ENCODE data around the gene GSC2. TPM values are rescaled to one million over a fixed set of nuclear protein-coding genes. Genes with fewer than 3 reads are reported as not detected.

Gene GSC2
- total and polyA plus RNA-seq, 11 donors, result not detected

GRCh38 chr22:19193879-19194278 is 43.8 kb upstream of the GSC2 start:
- Histone ChIP-seq H3K4me1 (no peaks in the 10 kb centered on the region), H3K4me3 (no peak overlapping the region), H3K27ac (no peak overlapping the region), H3K9me3 (no peaks in the 10 kb centered on the region), H3K27me3 (no peaks in the 10 kb centered on the region), H3K36me3 (peaks cover 0 to 36% (median 14%) of the 10 kb centered on the region in 9 donors)
- intact Hi-C loops (cut with DNase I), result loop anchor here in 1 of 10 donors (10.0 kb wide), 1 partner anchor 271 kb away; no protein-coding TSS in a partner anchor
- no peak for DNase-seq
- WGBS, 4 donors, result 95 to 98% (median 97%) methylated on average over 6 of the region's 6 CpGs
- TF ChIP-seq POLR2A (IDR thresholded peaks at IDR 0.05) (no peak), CTCF (IDR thresholded peaks at IDR 0.05) (no peak)
- no peak for ATAC-seq

DNA sequence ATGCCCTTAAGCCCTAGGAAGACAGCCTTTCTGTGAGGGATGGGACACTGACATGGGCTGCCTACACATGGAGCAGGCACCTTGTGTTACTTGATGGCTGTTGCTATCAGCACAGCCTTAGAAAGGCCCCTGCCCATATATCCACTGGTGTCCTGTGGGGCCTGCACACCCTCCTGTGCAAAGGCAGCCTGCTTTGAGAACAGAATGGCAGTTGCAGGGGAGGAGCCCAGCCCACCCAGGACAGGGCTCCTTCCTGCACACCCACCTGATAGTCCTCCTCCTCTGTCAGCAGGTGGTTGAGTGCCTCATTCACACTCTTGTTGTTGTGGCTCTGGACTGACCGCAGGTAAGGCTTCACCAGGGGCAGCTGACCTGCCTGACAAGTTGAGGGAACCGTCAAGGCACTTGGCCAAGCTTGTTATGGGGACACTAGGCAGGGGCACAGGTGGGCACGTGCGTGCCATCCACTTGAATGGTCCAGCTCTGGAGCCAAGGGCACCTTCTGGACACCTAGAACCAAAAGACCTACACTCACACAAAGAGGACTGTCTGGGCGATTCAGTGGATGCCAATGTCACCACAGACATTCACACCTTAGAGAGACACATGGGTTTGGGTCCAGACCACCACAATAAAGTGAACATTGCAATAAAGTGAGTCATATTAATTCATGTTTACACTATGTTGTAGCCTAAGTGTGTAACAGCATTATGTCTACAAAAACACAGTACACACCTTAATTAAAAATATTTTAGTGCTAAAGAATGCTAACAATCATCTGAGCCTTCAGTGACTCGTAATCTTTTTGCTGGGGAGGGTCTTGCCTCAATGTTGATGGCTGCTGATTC is 37.8 kb upstream of the GSC2 start:
- ATAC-seq (no peak), DNase-seq (no peak)
- WGBS, 4 donors, result 90 to 93% (median 92%) methylated on average over 5 to 6 of the region's 6 CpGs
- TF ChIP-seq CTCF (IDR thresholded peaks at IDR 0.05) (no peak), POLR2A (IDR thresholded peaks at IDR 0.05) (no peak)
- H3K4me1 ChIP-seq, result no peaks in the 10 kb centered on the region
- H3K27ac ChIP-seq, result no peak overlapping the region
- peaks cover 0 to 20% (median 4%) of the 10 kb centered on the region in 9 donors for H3K36me3 ChIP-seq
- no peaks in the 10 kb centered on the region for H3K27me3 ChIP-seq
- intact Hi-C loops (cut with DNase I), result loop anchor here in 2 of 10 donors (10.0 kb wide), 2 partner anchors 207 to 267 kb away; no protein-coding TSS in a partner anchor
- no peaks in the 10 kb centered on the region for H3K9me3 ChIP-seq
- H3K4me3 ChIP-seq, result no peak overlapping the region

DNA sequence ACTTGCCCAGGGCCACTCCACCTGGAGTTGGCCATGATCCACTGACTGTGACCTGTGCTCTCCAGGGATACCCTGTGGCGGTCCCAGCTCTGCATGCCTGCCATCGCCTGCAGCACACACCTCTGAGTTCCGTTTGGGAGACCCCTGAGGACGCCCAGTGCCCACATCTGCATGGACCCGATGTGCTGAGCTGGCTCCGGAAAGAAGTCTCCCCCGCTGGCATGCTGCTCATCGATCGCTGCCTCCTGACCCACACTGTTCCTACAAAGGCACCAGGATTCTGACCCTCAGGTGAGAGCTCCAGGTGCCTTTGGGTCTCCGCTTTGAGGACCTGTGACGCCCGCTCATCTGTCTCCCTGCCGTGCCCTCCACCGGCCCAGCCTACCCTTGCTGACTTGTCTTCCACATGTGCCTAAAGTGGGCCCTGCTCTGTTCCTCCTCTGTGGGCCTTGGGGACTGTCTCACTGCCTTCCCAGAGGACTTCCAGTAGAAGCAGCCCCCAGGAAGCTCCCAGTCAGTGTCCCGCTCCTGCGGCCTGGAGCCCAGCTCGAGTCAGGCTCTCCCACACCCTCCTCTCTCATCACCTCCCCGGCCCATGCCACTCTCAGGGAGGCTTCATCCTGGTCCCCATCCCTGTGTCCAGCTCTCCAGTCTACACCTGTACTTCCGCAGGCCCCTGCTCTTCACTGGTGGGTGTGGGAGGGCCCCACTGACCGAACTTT is 34.3 kb upstream of the GSC2 start:
- Histone ChIP-seq H3K4me1 (peaks cover 0 to 4% (median under 1%) of the 10 kb centered on the region in 12 donors), H3K4me3 (no peak overlapping the region), H3K27ac (peak overlapping the region in 1 of 12 donors; percentile 15), H3K27me3 (no peaks in the 10 kb centered on the region), H3K9me3 (no peaks in the 10 kb centered on the region), H3K36me3 (peaks cover 0 to 20% (median 4%) of the 10 kb centered on the region in 9 donors)
- 89 to 91% (median 90%) methylated on average over 20 of the region's 20 CpGs for WGBS, 4 donors
- ATAC-seq, result no peak
- intact Hi-C loops (cut with DNase I), result loop anchor here in 2 of 10 donors (10.0 kb wide), 2 partner anchors 210 to 270 kb away; no protein-coding TSS in a partner anchor
- TF ChIP-seq CTCF (IDR thresholded peaks at IDR 0.05) (no peak), POLR2A (IDR thresholded peaks at IDR 0.05) (no peak)
- no peak for DNase-seq

DNA sequence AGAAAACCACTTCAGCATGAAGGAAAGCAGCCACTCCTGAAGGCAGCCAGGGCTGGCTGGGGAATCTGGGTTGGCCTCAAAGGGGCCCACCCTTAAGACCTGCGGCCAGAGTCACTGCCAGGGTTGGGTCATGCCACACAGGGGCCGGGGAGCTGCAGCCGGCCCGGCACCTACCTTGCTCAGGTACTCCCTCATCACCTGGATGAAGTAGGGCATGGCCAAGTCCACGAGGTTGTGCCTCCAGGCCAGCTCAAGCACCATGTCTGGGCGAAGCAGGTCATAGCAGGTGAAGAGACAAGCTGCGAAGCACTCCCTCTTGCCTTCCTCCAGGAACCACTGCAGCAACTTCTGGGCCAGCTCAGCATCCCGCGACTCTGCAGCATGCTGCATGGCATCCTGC is 33.1 kb upstream of the GSC2 start:
- Histone ChIP-seq H3K36me3 (peaks cover 0 to 13% (median 4%) of the 10 kb centered on the region in 9 donors), H3K27ac (no peak overlapping the region), H3K27me3 (no peaks in the 10 kb centered on the region), H3K4me1 (peaks cover 0 to 10% (median 5%) of the 10 kb centered on the region in 12 donors), H3K9me3 (no peaks in the 10 kb centered on the region), H3K4me3 (no peak overlapping the region)
- WGBS, 4 donors, result 88 to 93% (median 91%) methylated on average over 9 of the region's 9 CpGs
- ATAC-seq, result no peak
- intact Hi-C loops (cut with DNase I), result loop anchor here in 2 of 10 donors (10.0 kb wide), 2 partner anchors 212 to 272 kb away; no protein-coding TSS in a partner anchor
- TF ChIP-seq POLR2A (IDR thresholded peaks at IDR 0.05) (no peak), CTCF (IDR thresholded peaks at IDR 0.05) (no peak)
- DNase-seq, result no peak

All from heart left ventricle (tissue), 16 donors.